ENCODE results near the gene STPG4. TPM values are rescaled to one million over a fixed set of nuclear protein-coding genes. Genes with fewer than 3 reads are reported as not detected.
"Not testable (repeated sequence)": the region's sequence is repeated elsewhere in the genome, so short reads cannot be mapped to it uniquely, and the experiment has no call there.

STPG4 gene
- polyA plus RNA-seq (ENCODE audit: insufficient read length in 12 of 12): under 1 TPM in 4 of 12 donors, not detected in 8; 0.14 to 0.35 (median 0.24) TPM
- long read RNA-seq, donor 1: 0 reads
- long read RNA-seq, donor 2: 0 reads
- long read RNA-seq, donor 3: 0 reads
- long read RNA-seq, donor 4: 0 reads
- long read RNA-seq, donor 5: 0 reads
- long read RNA-seq, donor 6: 0 reads
- long read RNA-seq, donor 7: 0 reads
- long read RNA-seq, donor 8: 0 reads
- long read RNA-seq, donor 9: 0 reads
- long read RNA-seq, donor 10: 0 reads
- long read RNA-seq, donor 11: 0 reads

- no peak for DNase-seq
Observed at GRCh38 chr2:47155091-47155876, at the start of gene STPG4. Gene STPG4 (minus strand): TSS chr2:47155308. CDS start chr2:47155251, 57 bp downstream.

GRCh38 chr2:47204691-47205090 is 49.6 kb upstream of the STPG4 start:
- DNase-seq: no peak

- no peak for DNase-seq
Observed at GRCh38 chr2:47203995-47204394, 48.9 kb upstream of the STPG4 start.

GRCh38 chr2:47201224-47201623 is 46.1 kb upstream of the STPG4 start:
- DNase-seq: no peak

GRCh38 chr2:47198985-47199451 is 43.9 kb upstream of the STPG4 start:
- no peak for DNase-seq

- no peak for DNase-seq
Observed at GRCh38 chr2:47196499-47196898, 41.4 kb upstream of the STPG4 start.

- no peak for DNase-seq
Observed at GRCh38 chr2:47196046-47196445, 40.9 kb upstream of the STPG4 start.

GRCh38 chr2:47195148-47195547 is 40.0 kb upstream of the STPG4 start:
- DNase-seq: no peak

GRCh38 chr2:47194410-47194809 is 39.3 kb upstream of the STPG4 start:
- DNase-seq: no peak

- no peak for DNase-seq
Observed at GRCh38 chr2:47193607-47194006, 38.5 kb upstream of the STPG4 start.

GRCh38 chr2:47190188-47190881 is 35.2 kb upstream of the STPG4 start:
- DNase-seq: no peak

GRCh38 chr2:47189635-47190034 is 34.5 kb upstream of the STPG4 start:
- DNase-seq: no peak

- no peak for DNase-seq
Observed at GRCh38 chr2:47187069-47187468, 32.0 kb upstream of the STPG4 start.

GRCh38 chr2:47186351-47186750 is 31.2 kb upstream of the STPG4 start:
- DNase-seq: no peak

- DNase-seq: not testable (repeated sequence)
Observed at GRCh38 chr2:47185098-47185497, 30.0 kb upstream of the STPG4 start.

- DNase-seq: no peak
Observed at GRCh38 chr2:47181176-47181575, 26.1 kb upstream of the STPG4 start.

GRCh38 chr2:47180531-47180930 is 25.4 kb upstream of the STPG4 start:
- no peak for DNase-seq

GRCh38 chr2:47179388-47179787 is 24.3 kb upstream of the STPG4 start:
- DNase-seq: no peak

- DNase-seq: no peak
Observed at GRCh38 chr2:47178341-47178740, 23.2 kb upstream of the STPG4 start.

- no peak for DNase-seq
Observed at GRCh38 chr2:47177043-47177565, 22.0 kb upstream of the STPG4 start.

- no peak for DNase-seq
Observed at GRCh38 chr2:47174733-47175361, 19.7 kb upstream of the STPG4 start.
